SK-N-MC (cell line): ENCODE results near the gene LYVE1.
"Not testable (repeated sequence)": the region's sequence is repeated elsewhere in the genome, so short reads cannot be mapped to it uniquely, and the experiment has no call there.

Experiments used
- DNase-seq: peaks from one replicate; pipeline ENCODE4 v3.0.0-alpha.2; 2011; ENCODE audit warnings: low read depth, low spot score
- H3K27ac ChIP-seq: fragments of 200-600 bp; sonication (generic); 2 replicates; pipeline ENCODE4 v1.5.1; 2016; ENCODE audit warnings: mixed run types
- H3K36me3 ChIP-seq: fragments of 200-600 bp; sonication (generic); 2 replicates; pipeline ENCODE4 v1.6.1; 2017; ENCODE audit warnings: antibody characterized with exemption, low read length, mixed read lengths; ENCODE audit not compliant: insufficient read depth
- H3K4me3 ChIP-seq: fragments of 200-600 bp; sonication (generic); 2 replicates; pipeline ENCODE4 v1.5.1; 2016
- H3K9ac ChIP-seq: fragments of 200-600 bp; sonication (generic); 2 replicates; pipeline ENCODE4 v1.8.0; 2017; ENCODE audit warnings: mixed run types, mixed read lengths; ENCODE audit not compliant: insufficient read length
- H3K9me3 ChIP-seq: fragments of 200-600 bp; sonication (generic); 2 replicates; pipeline ENCODE4 v1.6.1; 2017; ENCODE audit warnings: low read depth, mild to moderate bottlenecking, antibody characterized with exemption, low read length, moderate library complexity, mixed read lengths
- EZH2 ChIP-seq: fragments of 200-600 bp; sonication (generic); IDR thresholded peaks from one replicate; pipeline ENCODE4 v1.6.1; 2017; ENCODE audit warnings: antibody characterized with exemption
- FOXP2 ChIP-seq: optimal IDR thresholded peaks from 2 replicates; pipeline ENCODE3; 2011; ENCODE audit warnings: mild to moderate bottlenecking, moderate library complexity; ENCODE audit not compliant: insufficient read depth; ENCODE audit errors: extremely low read length, control extremely low read depth
- POLR2AphosphoS5 ChIP-seq: IDR thresholded peaks from 2 replicates; pipeline ENCODE4 v1.6.1; 2012; ENCODE audit warnings: mild to moderate bottlenecking, low read depth, low read length, borderline replicate concordance

Gene LYVE1

DNA sequence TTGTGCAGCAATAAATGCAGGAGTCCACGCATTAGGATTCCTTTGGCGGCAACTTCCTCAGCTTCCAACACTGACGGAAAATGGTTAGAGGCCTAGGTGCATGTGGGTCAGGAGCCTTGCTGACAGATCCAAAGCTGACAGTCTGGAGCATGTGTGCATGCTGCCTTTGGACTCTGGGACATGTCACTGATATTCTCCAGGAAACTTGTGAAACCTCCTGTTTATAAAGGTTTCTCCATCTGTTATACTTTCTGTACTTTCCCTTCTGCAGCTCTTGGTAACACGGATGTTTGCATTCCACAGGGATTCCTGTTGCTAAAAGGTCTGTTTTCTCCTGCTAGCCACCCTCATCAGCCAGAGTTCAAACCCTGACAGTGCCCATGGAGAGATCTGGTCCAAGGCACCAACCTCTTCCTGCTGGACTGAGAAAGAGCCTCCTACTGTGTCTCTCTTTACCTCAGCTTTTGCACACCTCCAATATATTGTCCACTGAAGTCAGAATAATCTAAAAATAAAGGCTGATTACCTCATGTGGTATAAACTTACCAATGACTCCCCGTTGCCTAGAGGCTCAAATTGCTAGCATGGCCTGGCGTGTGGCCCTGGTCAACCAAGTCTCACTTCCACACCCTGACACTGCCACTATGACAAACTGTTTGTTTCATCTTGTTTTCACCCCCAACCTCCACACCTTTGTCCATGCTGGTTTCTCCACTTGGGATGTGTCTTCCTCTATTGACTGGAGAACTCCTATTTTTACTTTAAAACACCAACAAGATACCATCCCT lies 31.1 kb upstream of the LYVE1 start:
- Histone ChIP-seq H3K9ac (no peak overlapping the region), H3K27ac (no peak overlapping the region), H3K4me3 (no peak overlapping the region), H3K36me3 (peaks cover 2% of the 10 kb centered on the region; the same call in 1 of the 2 replicates), H3K9me3 (no peaks in the 10 kb centered on the region)
- no peak for DNase-seq
- no peak for TF ChIP-seq FOXP2
- TF ChIP-seq POLR2AphosphoS5 = no peak
- no peak for TF ChIP-seq EZH2

DNA sequence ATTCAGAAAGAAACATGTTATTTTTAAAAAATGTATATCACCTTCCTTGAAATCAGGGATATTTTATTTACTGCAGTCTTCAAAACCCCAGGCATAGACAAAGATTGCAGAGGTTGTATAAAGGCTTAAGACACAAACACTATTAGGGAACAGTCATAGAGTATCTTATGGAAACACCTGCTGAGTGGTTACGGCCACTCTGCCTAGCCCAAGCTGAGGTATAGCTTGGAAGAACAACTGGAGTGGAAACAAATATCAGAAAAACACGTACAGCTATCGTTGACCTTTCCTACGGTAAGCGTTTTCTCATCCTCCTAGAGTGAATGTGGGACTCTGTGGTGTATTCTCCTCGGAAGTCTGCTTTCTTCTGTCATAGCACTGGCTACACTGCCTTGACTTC lies 30.4 kb upstream of the LYVE1 start:
- H3K9me3 ChIP-seq = no peaks in the 10 kb centered on the region
- H3K27ac ChIP-seq = no peak overlapping the region
- no peak for TF ChIP-seq FOXP2

DNA sequence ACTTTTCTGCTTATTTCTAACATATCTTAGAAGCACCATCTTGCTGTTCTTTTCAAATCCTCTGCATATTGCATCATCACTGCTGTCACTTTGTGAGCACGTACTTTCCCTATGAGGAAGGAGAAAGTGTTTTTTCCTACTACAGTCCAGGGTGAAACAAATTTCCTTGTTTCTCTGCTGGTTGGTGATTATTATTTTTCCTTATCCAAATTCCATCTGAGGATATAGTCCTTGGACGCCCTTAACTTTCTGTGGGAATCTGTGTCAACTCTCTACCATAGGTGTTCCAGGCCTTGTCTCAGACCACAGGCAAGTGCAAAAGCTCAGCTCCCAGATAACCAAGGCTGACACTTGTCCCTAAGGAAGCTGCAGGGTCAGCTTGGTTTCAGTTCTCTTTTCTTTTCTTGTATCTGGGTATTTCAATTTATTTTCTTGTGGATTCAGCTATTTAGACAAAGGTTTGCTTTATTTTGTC lies 29.4 kb upstream of the LYVE1 start:
- TF ChIP-seq FOXP2 (no peak), EZH2 (no peak), POLR2AphosphoS5 (no peak)
- H3K27ac ChIP-seq = no peak overlapping the region
- H3K9me3 ChIP-seq = no peaks in the 10 kb centered on the region
- peaks cover 2% of the 10 kb centered on the region; the same call in 1 of the 2 replicates for H3K36me3 ChIP-seq
- no peak for DNase-seq
- peak overlapping the region; percentile 2 for H3K9ac ChIP-seq
- no peak overlapping the region for H3K4me3 ChIP-seq

More for the DNA sequence above, 30.4 kb upstream of the LYVE1 start:
- Histone ChIP-seq H3K36me3 (peaks cover 2% of the 10 kb centered on the region; the same call in 1 of the 2 replicates), H3K4me3 (no peak overlapping the region), H3K9ac (no peak overlapping the region)
- DNase-seq = no peak

DNA sequence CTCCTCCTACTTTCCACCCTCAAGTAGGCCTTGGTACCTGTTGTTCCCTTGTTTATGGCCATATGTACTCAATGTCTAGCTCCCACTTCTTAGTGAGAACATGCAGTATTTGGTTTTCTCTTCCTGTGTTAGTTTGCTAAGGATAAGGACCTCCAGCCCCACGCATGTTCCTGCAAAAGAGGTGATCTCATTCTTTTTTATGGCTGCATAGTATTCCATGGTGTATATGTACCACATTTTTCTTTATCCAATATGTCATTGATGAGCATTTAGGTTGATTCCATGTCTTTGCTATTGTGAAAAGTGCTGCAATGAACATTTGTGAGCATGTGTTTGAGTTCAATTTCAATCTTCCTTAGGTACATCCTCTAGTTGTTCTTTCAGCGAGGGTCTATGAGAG lies 27.4 kb upstream of the LYVE1 start:
- not testable (repeated sequence) for DNase-seq, H3K9me3 ChIP-seq, H3K36me3 ChIP-seq, H3K9ac ChIP-seq, H3K4me3 ChIP-seq, H3K27ac ChIP-seq

DNA sequence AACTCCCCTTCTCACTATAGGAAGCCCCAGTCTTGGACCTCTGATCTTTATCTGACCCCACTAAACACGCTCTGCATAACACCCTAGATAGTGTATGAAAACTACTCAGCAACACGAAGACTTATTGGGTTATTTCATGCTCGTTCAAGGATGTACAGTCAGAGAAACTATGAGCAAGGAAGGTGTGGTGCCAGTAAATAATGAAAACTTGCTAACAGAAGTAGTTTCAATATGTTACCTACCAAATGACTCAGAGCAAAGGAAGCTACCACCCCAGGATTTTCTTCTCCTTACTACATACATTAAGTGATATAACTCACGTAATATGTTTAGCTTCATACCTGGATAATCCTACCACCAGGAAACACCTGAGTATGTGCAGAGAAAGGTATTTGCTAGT lies 25.9 kb upstream of the LYVE1 start:
- Histone ChIP-seq H3K9ac (no peak overlapping the region), H3K4me3 (no peak overlapping the region), H3K27ac (no peak overlapping the region), H3K9me3 (no peaks in the 10 kb centered on the region), H3K36me3 (peaks cover 2% of the 10 kb centered on the region; the same call in 1 of the 2 replicates)
- no peak for DNase-seq
- TF ChIP-seq FOXP2 (no peak), EZH2 (no peak), POLR2AphosphoS5 (no peak)

DNA sequence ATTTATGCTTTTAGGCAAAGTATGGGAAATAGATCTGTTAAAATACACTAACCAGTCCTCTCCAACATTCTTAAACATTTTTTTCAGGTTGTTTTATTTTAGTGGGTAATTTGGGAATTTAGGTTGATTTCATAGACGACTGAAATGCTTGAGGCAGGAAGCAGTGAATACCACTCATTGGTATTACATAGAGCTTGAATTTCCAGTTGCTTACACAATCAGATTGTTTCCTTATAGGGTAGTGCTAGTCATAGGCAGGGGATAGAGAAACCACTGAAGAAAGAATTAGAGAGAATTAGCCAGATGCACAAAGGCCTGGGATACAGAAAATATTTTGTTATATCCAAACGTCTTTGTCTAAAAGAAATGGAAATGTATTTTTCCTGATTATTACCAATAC lies 23.9 kb upstream of the LYVE1 start:
- DNase-seq = no peak
- Histone ChIP-seq H3K4me3 (peak overlapping the region; percentile 49), H3K27ac (peak overlapping the region; percentile 98), H3K9ac (peak overlapping the region; percentile 61), H3K36me3 (no peaks in the 10 kb centered on the region), H3K9me3 (no peaks in the 10 kb centered on the region)
- TF ChIP-seq POLR2AphosphoS5 (no peak), EZH2 (no peak), FOXP2 (no peak)

DNA sequence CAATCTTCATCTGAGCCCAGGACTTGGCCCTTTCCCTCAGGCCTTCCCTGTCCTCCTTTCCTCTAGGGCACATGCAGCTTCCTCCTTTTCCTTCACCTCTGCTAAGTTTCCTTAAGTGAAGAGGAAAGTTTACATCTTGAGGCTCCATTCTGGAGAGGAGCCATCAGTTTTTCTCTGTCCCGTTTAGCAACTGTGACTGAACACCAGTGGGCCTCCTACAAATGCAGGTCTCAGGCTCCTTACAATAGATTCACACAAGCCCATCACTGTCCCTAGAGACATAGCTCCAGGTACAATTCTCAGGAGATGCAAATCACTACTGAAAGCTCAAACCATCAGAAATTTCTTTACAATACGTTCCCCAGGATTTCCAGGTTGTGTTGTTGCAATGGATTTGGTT lies 23.3 kb upstream of the LYVE1 start:
- Histone ChIP-seq H3K4me3 (peak overlapping the region; percentile 49), H3K9ac (peak overlapping the region; percentile 61), H3K36me3 (no peaks in the 10 kb centered on the region), H3K9me3 (no peaks in the 10 kb centered on the region), H3K27ac (peak overlapping the region; percentile 98)
- TF ChIP-seq EZH2 = no peak
- no peak for TF ChIP-seq FOXP2
- TF ChIP-seq POLR2AphosphoS5 = no peak
- DNase-seq = no peak

DNA sequence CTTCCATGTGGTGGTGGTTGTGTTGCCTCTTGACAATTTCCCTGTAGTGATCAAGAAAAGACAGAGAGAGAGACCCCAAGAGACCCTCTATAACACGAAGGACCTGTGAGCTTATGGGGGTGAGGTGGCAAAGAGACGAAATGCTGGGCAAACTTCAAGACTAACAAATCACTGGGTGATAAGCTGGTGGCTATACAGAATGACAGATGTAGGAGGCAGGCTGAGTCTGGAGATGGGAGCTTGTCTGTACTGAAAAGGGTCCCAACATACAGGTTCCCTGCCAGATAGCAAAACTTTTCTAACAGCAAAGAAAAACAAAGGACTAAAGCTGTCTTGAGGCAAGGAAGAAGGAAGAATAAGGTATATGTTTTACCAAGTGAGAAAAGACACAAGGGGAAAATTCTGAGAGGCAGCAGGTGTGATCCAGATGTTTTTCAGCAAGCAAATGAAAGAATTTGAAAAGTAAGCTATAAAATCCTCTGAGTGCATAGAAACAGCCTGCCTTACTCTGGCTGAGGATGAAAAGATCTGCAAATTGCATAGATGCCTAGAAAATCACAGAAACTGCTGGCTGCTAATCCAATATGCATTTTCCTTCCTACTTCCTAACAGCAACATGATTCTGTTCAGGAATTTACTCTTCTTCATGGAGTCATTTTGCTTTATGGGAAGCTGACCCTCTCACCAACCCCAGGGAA lies 21.9 kb upstream of the LYVE1 start:
- H3K9ac ChIP-seq = peak overlapping the region; percentile 62
- no peaks in the 10 kb centered on the region for H3K9me3 ChIP-seq
- DNase-seq = no peak
- TF ChIP-seq EZH2 (no peak), FOXP2 (no peak), POLR2AphosphoS5 (no peak)
- no peaks in the 10 kb centered on the region for H3K36me3 ChIP-seq
- H3K4me3 ChIP-seq = peak overlapping the region; percentile 50
- H3K27ac ChIP-seq = peak overlapping the region; percentile 98
